Measurements from ENCODE around the gene AGO4. TPM values are rescaled to one million over a fixed set of nuclear protein-coding genes. Genes with fewer than 3 reads are reported as not detected.
"Not testable (repeated sequence)": the region's sequence is repeated elsewhere in the genome, so short reads cannot be mapped to it uniquely, and the experiment has no call there.

AGO4 gene
- total and polyA plus RNA-seq, 5 donors from 2014 or later = 2.4 to 12.7 (median 3.8) TPM

- no peaks in the 10 kb centered on the region for H3K9me3 ChIP-seq (ENCODE audit: control insufficient read depth in 2 of 2, low read length in 2 of 2)
- DNase-seq (peak in 1 of 3 donors; percentile 16), ATAC-seq (ENCODE audit: low read depth in 2 of 2) (no peak)
- Mint-ChIP-seq H3K36me3 (peaks cover 21% of the 10 kb centered on the region), H3K9me3 (no peaks in the 10 kb centered on the region), H3K27me3 (peaks cover 6% of the 10 kb centered on the region), H3K27ac (no peak overlapping the region), H3K4me1 (no peaks in the 10 kb centered on the region), H3K4me3 (no peak overlapping the region)
- no peaks in the 10 kb centered on the region for H3K4me1 ChIP-seq (ENCODE audit: control insufficient read depth, insufficient read depth, low read length, poor library complexity, severe bottlenecking)
- no peak overlapping the region for H3K4me3 ChIP-seq (ENCODE audit: low read depth, low read length)
- H3K36me3 ChIP-seq (ENCODE audit: control insufficient read depth, insufficient read depth, low read length) = no peaks in the 10 kb centered on the region
- no peak overlapping the region for H3K27ac ChIP-seq (ENCODE audit: insufficient read depth, low read length, poor library complexity, severe bottlenecking)
- peaks cover 4% of the 10 kb centered on the region for H3K27me3 ChIP-seq (ENCODE audit: control insufficient read depth, insufficient read depth, low read length)
Measured at GRCh38 chr1:35857830-35858229, 50.0 kb downstream of the AGO4 start.

- Histone ChIP-seq H3K4me1 (ENCODE audit: control insufficient read depth, insufficient read depth, low read length, poor library complexity, severe bottlenecking) (no peaks in the 10 kb centered on the region), H3K36me3 (ENCODE audit: control insufficient read depth, insufficient read depth, low read length) (no peaks in the 10 kb centered on the region), H3K27ac (ENCODE audit: insufficient read depth, low read length, poor library complexity, severe bottlenecking) (no peak overlapping the region), H3K27me3 (ENCODE audit: control insufficient read depth, insufficient read depth, low read length) (peaks cover 4% of the 10 kb centered on the region), H3K9me3 (ENCODE audit: control insufficient read depth in 2 of 2, low read length in 2 of 2) (no peaks in the 10 kb centered on the region), H3K4me3 (ENCODE audit: low read depth, low read length) (no peak overlapping the region)
- peaks cover 0 to 1% (median 0%) of the 10 kb centered on the region in 7 donors for H3K9me3 Mint-ChIP-seq
- ATAC-seq (ENCODE audit: low read depth in 2 of 2) = no peak
- no peak overlapping the region for H3K4me3 Mint-ChIP-seq
- no peaks in the 10 kb centered on the region for H3K4me1 Mint-ChIP-seq
- H3K27me3 Mint-ChIP-seq = peaks cover 6% of the 10 kb centered on the region
- peaks cover 5% of the 10 kb centered on the region for H3K36me3 Mint-ChIP-seq
- H3K27ac Mint-ChIP-seq = no peak overlapping the region
- DNase-seq = no peak
Measured at GRCh38 chr1:35860696-35861095, 52.9 kb downstream of the AGO4 start.

GRCh38 chr1:35863136-35863535, 55.3 kb downstream of the AGO4 start:
- H3K4me3 Mint-ChIP-seq = no peak overlapping the region
- Histone ChIP-seq H3K4me3 (ENCODE audit: low read depth, low read length) (no peak overlapping the region), H3K27ac (ENCODE audit: insufficient read depth, low read length, poor library complexity, severe bottlenecking) (no peak overlapping the region), H3K9me3 (ENCODE audit: control insufficient read depth in 2 of 2, low read length in 2 of 2) (no peaks in the 10 kb centered on the region), H3K27me3 (ENCODE audit: control insufficient read depth, insufficient read depth, low read length) (peaks cover 4% of the 10 kb centered on the region), H3K36me3 (ENCODE audit: control insufficient read depth, insufficient read depth, low read length) (no peaks in the 10 kb centered on the region), H3K4me1 (ENCODE audit: control insufficient read depth, insufficient read depth, low read length, poor library complexity, severe bottlenecking) (no peaks in the 10 kb centered on the region)
- H3K4me1 Mint-ChIP-seq = no peaks in the 10 kb centered on the region
- no peak overlapping the region for H3K27ac Mint-ChIP-seq
- no peak for DNase-seq
- ATAC-seq (ENCODE audit: low read depth in 2 of 2) = no peak
- peaks cover 0 to 1% (median 0%) of the 10 kb centered on the region in 7 donors for H3K9me3 Mint-ChIP-seq
- H3K36me3 Mint-ChIP-seq = no peaks in the 10 kb centered on the region
- H3K27me3 Mint-ChIP-seq = peaks cover 6% of the 10 kb centered on the region

GRCh38 chr1:35863881-35864625, 56.2 kb downstream of the AGO4 start:
- H3K27ac Mint-ChIP-seq = no peak overlapping the region
- ATAC-seq (ENCODE audit: low read depth in 2 of 2) (no peak), DNase-seq (no peak)
- H3K27me3 ChIP-seq (ENCODE audit: control insufficient read depth, insufficient read depth, low read length) = peaks cover 4% of the 10 kb centered on the region
- H3K4me1 Mint-ChIP-seq = no peaks in the 10 kb centered on the region
- no peak overlapping the region for H3K27ac ChIP-seq (ENCODE audit: insufficient read depth, low read length, poor library complexity, severe bottlenecking)
- H3K4me3 ChIP-seq (ENCODE audit: low read depth, low read length) = no peak overlapping the region
- H3K4me3 Mint-ChIP-seq = no peak overlapping the region
- no peaks in the 10 kb centered on the region for H3K4me1 ChIP-seq (ENCODE audit: control insufficient read depth, insufficient read depth, low read length, poor library complexity, severe bottlenecking)
- peaks cover 6% of the 10 kb centered on the region for H3K27me3 Mint-ChIP-seq
- H3K36me3 Mint-ChIP-seq = no peaks in the 10 kb centered on the region
- H3K36me3 ChIP-seq (ENCODE audit: control insufficient read depth, insufficient read depth, low read length) = no peaks in the 10 kb centered on the region
- H3K9me3 ChIP-seq (ENCODE audit: control insufficient read depth in 2 of 2, low read length in 2 of 2) = no peaks in the 10 kb centered on the region
- H3K9me3 Mint-ChIP-seq = peaks cover 0 to 1% (median 0%) of the 10 kb centered on the region in 7 donors

- Histone ChIP-seq H3K4me3 (ENCODE audit: low read depth, low read length) (no peak overlapping the region), H3K36me3 (ENCODE audit: control insufficient read depth, insufficient read depth, low read length) (no peaks in the 10 kb centered on the region), H3K27me3 (ENCODE audit: control insufficient read depth, insufficient read depth, low read length) (peaks cover 4% of the 10 kb centered on the region), H3K9me3 (ENCODE audit: control insufficient read depth in 2 of 2, low read length in 2 of 2) (no peaks in the 10 kb centered on the region), H3K27ac (ENCODE audit: insufficient read depth, low read length, poor library complexity, severe bottlenecking) (no peak overlapping the region), H3K4me1 (ENCODE audit: control insufficient read depth, insufficient read depth, low read length, poor library complexity, severe bottlenecking) (no peaks in the 10 kb centered on the region)
- ATAC-seq (ENCODE audit: low read depth in 2 of 2) = no peak
- no peaks in the 10 kb centered on the region for H3K36me3 Mint-ChIP-seq
- H3K4me1 Mint-ChIP-seq = no peaks in the 10 kb centered on the region
- peaks cover 0 to 1% (median 0%) of the 10 kb centered on the region in 7 donors for H3K9me3 Mint-ChIP-seq
- H3K4me3 Mint-ChIP-seq = no peak overlapping the region
- no peak overlapping the region for H3K27ac Mint-ChIP-seq
- DNase-seq = no peak
- H3K27me3 Mint-ChIP-seq = peaks cover 6% of the 10 kb centered on the region
Measured at GRCh38 chr1:35864813-35865212, 57.0 kb downstream of the AGO4 start.

GRCh38 chr1:35866991-35867390, 59.2 kb downstream of the AGO4 start:
- Mint-ChIP-seq H3K36me3 (no peaks in the 10 kb centered on the region), H3K9me3 (peaks cover 0 to 1% (median 0%) of the 10 kb centered on the region in 7 donors), H3K27ac (no peak overlapping the region), H3K4me3 (no peak overlapping the region), H3K4me1 (no peaks in the 10 kb centered on the region), H3K27me3 (peaks cover under 1% of the 10 kb centered on the region)
- Histone ChIP-seq H3K4me1 (ENCODE audit: control insufficient read depth, insufficient read depth, low read length, poor library complexity, severe bottlenecking) (no peaks in the 10 kb centered on the region), H3K4me3 (ENCODE audit: low read depth, low read length) (no peak overlapping the region), H3K27me3 (ENCODE audit: control insufficient read depth, insufficient read depth, low read length) (no peaks in the 10 kb centered on the region), H3K9me3 (ENCODE audit: control insufficient read depth in 2 of 2, low read length in 2 of 2) (no peaks in the 10 kb centered on the region), H3K27ac (ENCODE audit: insufficient read depth, low read length, poor library complexity, severe bottlenecking) (no peak overlapping the region), H3K36me3 (ENCODE audit: control insufficient read depth, insufficient read depth, low read length) (no peaks in the 10 kb centered on the region)
- ATAC-seq (ENCODE audit: low read depth in 2 of 2) (no peak), DNase-seq (no peak)

GRCh38 chr1:35869245-35869950, 61.6 kb downstream of the AGO4 start:
- not testable (repeated sequence) for H3K4me1 Mint-ChIP-seq; H3K4me3 ChIP-seq (ENCODE audit: low read depth, low read length); H3K27ac ChIP-seq (ENCODE audit: insufficient read depth, low read length, poor library complexity, severe bottlenecking); H3K36me3 Mint-ChIP-seq; H3K36me3 ChIP-seq (ENCODE audit: control insufficient read depth, insufficient read depth, low read length); H3K9me3 ChIP-seq (ENCODE audit: control insufficient read depth in 2 of 2, low read length in 2 of 2); H3K27me3 Mint-ChIP-seq; H3K27me3 ChIP-seq (ENCODE audit: control insufficient read depth, insufficient read depth, low read length); DNase-seq; H3K4me3 Mint-ChIP-seq; ATAC-seq (ENCODE audit: low read depth in 2 of 2); H3K9me3 Mint-ChIP-seq; H3K4me1 ChIP-seq (ENCODE audit: control insufficient read depth, insufficient read depth, low read length, poor library complexity, severe bottlenecking)
- H3K27ac Mint-ChIP-seq = peak overlapping the region in 1 of 3 donors; percentile 21
